8988T (cell line): ENCODE data around the gene SLC20A1.
"Not testable (repeated sequence)": the region's sequence is repeated elsewhere in the genome, so short reads cannot be mapped to it uniquely, and the experiment has no call there.

Source experiments
- DNase-seq: peaks from one replicate; pipeline ENCODE4 v3.0.0; 2011

SLC20A1 gene

GRCh38 chr2:112684415-112684775 is 38.7 kb downstream of the SLC20A1 start:
- no peak for DNase-seq

- no peak for DNase-seq
These were observed 39.6 kb downstream of the SLC20A1 start for GRCh38 chr2:112685271-112685884.

GRCh38 chr2:112686348-112687217 is 40.8 kb downstream of the SLC20A1 start:
- DNase-seq: no peak

GRCh38 chr2:112687522-112687921 is 41.8 kb downstream of the SLC20A1 start:
- DNase-seq: no peak

- no peak for DNase-seq
These were observed 42.5 kb downstream of the SLC20A1 start for GRCh38 chr2:112688086-112688880.

- DNase-seq: no peak
These were observed 45.2 kb downstream of the SLC20A1 start for GRCh38 chr2:112690853-112691401.

DNA sequence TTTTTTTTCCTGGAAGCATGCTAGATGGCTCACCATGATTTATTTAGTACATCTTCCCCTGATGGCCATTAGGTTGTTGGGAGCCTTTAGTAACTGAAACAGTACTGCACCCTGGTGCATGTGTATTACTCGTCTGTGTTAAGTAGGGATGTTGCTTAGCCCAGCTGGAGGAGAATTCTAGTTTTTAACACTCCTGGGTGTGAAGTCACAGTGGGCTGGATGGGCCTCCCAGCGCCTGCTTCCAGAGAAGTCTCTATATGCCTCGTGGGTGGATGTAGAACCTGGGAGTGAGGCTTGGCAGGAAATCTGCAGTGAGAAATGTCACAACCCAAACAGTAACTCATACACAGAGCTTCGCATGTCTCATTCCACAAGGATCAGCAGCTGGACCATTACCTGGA is 46.1 kb downstream of the SLC20A1 start:
- no peak for DNase-seq

- DNase-seq: peak; percentile 53
These were observed 46.8 kb downstream of the SLC20A1 start for GRCh38 chr2:112692495-112692911.

- no peak for DNase-seq
These were observed 47.2 kb downstream of the SLC20A1 start for GRCh38 chr2:112692918-112693317.

DNA sequence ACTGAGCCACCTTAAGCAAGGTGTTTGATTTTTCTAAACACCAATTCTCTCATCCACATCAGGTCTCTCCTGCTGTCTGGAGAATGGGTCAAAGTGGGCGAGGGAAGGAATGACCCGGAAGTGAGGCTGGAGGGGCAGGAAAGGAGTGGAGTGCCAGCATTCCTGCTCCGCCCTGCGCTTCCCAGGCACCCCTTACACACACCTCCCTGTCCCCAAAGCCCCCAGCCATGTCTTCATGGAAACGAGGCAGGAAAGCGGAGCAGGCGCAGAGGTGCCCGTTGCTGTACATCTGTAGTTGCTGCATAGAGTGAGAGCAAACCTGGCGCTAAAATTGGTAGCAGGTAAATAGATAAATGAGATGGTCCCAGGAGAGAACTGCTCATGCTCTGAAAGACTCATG is 47.9 kb downstream of the SLC20A1 start:
- DNase-seq: no peak

- no peak for DNase-seq
These were observed 48.4 kb downstream of the SLC20A1 start for GRCh38 chr2:112694182-112694581.

DNA sequence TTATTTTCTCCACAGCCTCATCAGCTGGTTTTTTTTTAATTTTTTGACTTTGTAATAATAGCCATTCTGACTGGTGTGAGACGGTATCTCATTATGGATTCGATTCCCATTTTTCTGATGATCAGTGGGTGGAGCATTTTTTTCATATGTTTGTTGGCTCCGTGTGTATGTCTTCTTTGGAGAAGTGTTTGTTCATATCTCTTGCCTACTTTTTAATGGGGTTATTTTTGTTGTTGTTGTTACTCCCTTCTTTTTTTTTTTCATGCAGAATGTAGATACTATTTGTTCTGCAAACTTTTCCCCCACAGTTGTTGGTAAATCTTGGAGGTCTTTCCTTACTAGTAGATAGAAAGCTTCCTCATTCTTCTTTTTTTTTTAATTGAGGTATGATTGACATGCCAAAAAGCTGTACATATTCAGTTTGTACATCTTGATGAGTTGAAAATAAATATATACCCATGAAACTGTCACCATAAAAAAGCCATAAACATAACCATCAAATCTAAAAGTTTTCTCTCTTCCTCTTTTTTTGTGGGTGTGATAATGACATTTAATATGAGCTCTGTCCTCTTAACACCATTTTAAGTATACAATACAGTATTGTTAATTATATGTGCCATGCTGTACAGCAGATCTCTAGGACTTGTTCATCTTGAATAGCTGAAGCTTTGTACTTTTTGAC is 53.2 kb downstream of the SLC20A1 start:
- no peak for DNase-seq

- DNase-seq: no peak
These were observed 54.4 kb downstream of the SLC20A1 start for GRCh38 chr2:112699984-112700667.

GRCh38 chr2:112701052-112701451 is 55.3 kb downstream of the SLC20A1 start:
- no peak for DNase-seq

GRCh38 chr2:112703684-112704083 is 57.9 kb downstream of the SLC20A1 start:
- DNase-seq: no peak

GRCh38 chr2:112705575-112705974 is 59.8 kb downstream of the SLC20A1 start:
- DNase-seq: no peak

DNA sequence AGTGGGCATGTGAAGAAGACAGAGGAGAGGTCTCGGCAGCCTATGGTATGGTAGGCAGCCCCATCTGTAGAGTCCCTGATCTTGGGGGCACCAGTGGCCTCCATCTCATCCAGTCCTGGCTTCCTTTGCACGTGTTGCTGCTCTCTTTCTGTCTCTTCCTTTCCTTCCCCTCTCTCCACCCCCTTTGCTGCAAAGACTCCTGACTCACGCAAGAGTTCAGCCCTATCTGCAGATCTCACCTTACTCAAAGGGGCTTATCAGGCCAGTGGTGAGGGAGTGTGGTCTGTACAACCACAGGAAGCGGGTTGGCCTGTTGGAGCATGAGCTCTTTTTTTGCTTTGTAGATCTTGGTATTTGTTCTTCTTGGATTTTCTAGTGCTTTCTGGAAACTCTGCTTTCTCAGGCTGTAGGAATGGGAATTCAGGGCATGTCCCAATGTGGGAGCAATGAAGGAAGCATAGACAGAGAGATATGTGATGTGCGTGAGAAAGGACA is 60.5 kb downstream of the SLC20A1 start:
- no peak for DNase-seq

GRCh38 chr2:112706947-112707346 is 61.2 kb downstream of the SLC20A1 start:
- DNase-seq: not testable (repeated sequence)

DNA sequence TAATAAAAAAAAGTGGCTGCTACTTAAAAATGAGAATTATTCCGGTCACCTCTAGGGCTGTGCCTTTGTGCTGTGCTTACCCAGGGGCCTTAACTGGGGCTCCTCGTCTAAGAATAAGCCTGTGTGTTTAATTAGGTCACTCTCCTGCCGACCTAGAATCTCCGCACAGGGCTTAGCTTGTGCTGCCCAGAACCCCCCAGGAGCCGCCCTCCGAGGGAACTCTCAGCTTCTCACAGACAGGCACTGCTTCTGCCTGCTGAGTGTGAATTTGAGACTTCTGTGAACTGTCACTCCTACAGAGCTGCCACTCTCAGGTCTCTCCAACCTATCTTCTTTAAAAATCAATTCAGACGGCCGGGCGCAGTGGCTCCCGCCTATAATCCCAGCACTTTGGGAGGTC is 63.2 kb downstream of the SLC20A1 start:
- no peak for DNase-seq

- no peak for DNase-seq
These were observed 64.0 kb downstream of the SLC20A1 start for GRCh38 chr2:112709703-112710102.

- no peak for DNase-seq
These were observed 65.4 kb downstream of the SLC20A1 start for GRCh38 chr2:112710956-112711750.
